ENCODE measurements around the gene TRAPPC14. TPM values are rescaled to one million over a fixed set of nuclear protein-coding genes. Genes with fewer than 3 reads are reported as not detected.

The TRAPPC14 gene
- total RNA-seq, 1 donor from 2014 or later, result 14.9 TPM

- no peak overlapping the region for H3K4me3 ChIP-seq (ENCODE audit: low read depth, low read length)
- no peak for TF ChIP-seq CTCF (conservative IDR thresholded peaks at IDR 0.05; ENCODE audit: low read depth, low read length)
- DNase-seq (ENCODE audit: low read depth), result no peak
Measured at GRCh38 chr7:100170101-100170897, 11.8 kb upstream of the TRAPPC14 start.

- TF ChIP-seq CTCF (conservative IDR thresholded peaks at IDR 0.05; ENCODE audit: low read depth, low read length), result no peak
- no peak overlapping the region for H3K4me3 ChIP-seq (ENCODE audit: low read depth, low read length)
- no peak for DNase-seq (ENCODE audit: low read depth)
Measured at GRCh38 chr7:100169147-100169850, 10.8 kb upstream of the TRAPPC14 start.

- DNase-seq (ENCODE audit: low read depth), result no peak
- peak overlapping the region; percentile 42 for H3K4me3 ChIP-seq (ENCODE audit: low read depth, low read length)
- TF ChIP-seq CTCF (conservative IDR thresholded peaks at IDR 0.05; ENCODE audit: low read depth, low read length), result no peak
Measured at GRCh38 chr7:100167912-100168323, 9.4 kb upstream of the TRAPPC14 start.

GRCh38 chr7:100166970-100167911, 8.7 kb upstream of the TRAPPC14 start:
- H3K4me3 ChIP-seq (ENCODE audit: low read depth, low read length), result no peak overlapping the region
- no peak for TF ChIP-seq CTCF (conservative IDR thresholded peaks at IDR 0.05; ENCODE audit: low read depth, low read length)
- no peak for DNase-seq (ENCODE audit: low read depth)

GRCh38 chr7:100166317-100166940, 7.9 kb upstream of the TRAPPC14 start:
- TF ChIP-seq CTCF (conservative IDR thresholded peaks at IDR 0.05; ENCODE audit: low read depth, low read length), result no peak
- no peak overlapping the region for H3K4me3 ChIP-seq (ENCODE audit: low read depth, low read length)
- no peak for DNase-seq (ENCODE audit: low read depth)

GRCh38 chr7:100163871-100164270, 5.3 kb upstream of the TRAPPC14 start:
- no peak for TF ChIP-seq CTCF (conservative IDR thresholded peaks at IDR 0.05; ENCODE audit: low read depth, low read length)
- H3K4me3 ChIP-seq (ENCODE audit: low read depth, low read length), result no peak overlapping the region
- no peak for DNase-seq (ENCODE audit: low read depth)
